ENCODE results near the gene NEK4.

DNA sequence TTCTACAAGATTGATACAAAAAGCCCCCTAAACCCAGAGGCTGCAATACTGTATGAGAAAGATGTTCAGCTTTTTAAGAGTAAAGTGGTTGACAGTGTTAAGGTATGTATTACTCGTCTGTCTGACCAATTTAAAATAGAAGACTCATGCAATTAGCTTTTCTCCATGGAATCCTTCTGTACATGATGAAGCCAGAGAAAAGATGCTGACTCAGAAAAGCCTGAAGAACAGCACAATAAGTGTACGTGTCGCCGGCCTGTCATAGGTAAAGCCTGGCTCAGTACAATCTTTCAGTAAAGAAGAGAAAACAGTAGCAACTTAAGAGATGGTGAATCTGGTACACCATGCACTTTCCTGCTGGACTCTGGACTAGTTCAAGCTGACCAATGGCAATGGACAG is 16.4 kb downstream of the NEK4 start:
- TF ChIP-seq CTCF (IDR thresholded peaks at IDR 0.05; ENCODE audit: low read depth, low read length, missing input control) (no peak), FOXA1 (IDR thresholded peaks at IDR 0.05) (no peak), RAD21 (IDR thresholded peaks at IDR 0.05) (no peak), SP1 (IDR thresholded peaks at IDR 0.05) (no peak), TAF1 (conservative IDR thresholded peaks at IDR 0.05) (no peak)
- TF ChIP-seq, protein P1, sequence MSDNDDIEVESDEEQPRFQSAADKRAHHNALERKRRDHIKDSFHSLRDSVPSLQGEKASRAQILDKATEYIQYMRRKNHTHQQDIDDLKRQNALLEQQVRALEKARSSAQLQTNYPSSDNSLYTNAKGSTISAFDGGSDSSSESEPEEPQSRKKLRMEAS (IDR thresholded peaks at IDR 0.05): no peak
